OCI-LY7 (cell line): Measurements from ENCODE around the gene MROH7.

Experiments
- CTCF ChIP-seq: fragments of 200-600 bp; sonication (generic); conservative IDR thresholded peaks from 2 replicates; pipeline ENCODE4 v1.5.1; 2014; ENCODE audit warnings: mild to moderate bottlenecking, antibody characterized with exemption, low read length, moderate library complexity, mixed read lengths
- EZH2phosphoT487 ChIP-seq: fragments of 200-600 bp; sonication (generic); IDR thresholded peaks from 2 replicates; pipeline ENCODE4 v1.6.1; 2018; ENCODE audit warnings: low read depth, borderline replicate concordance, mild to moderate bottlenecking, mixed run types, antibody characterized with exemption, low read length, moderate library complexity, mixed read lengths

- no peak for TF ChIP-seq CTCF
- TF ChIP-seq EZH2phosphoT487: no peak
Measured at GRCh38 chr1:54696262-54696661, 54.7 kb downstream of the MROH7 start.
